GM12874 (cell line): Measurements from ENCODE around the gene CLMN.

Experiments
- CTCF ChIP-seq: IDR thresholded peaks from 2 replicates; pipeline ENCODE4 v1.5.1; 2011; ENCODE audit warnings: low read depth, mild to moderate bottlenecking, control low read depth, low read length, moderate library complexity; ENCODE audit not compliant: insufficient read depth

CLMN gene

GRCh38 chr14:95268350-95268749 is 51.4 kb downstream of the CLMN start:
- TF ChIP-seq CTCF = no peak

- TF ChIP-seq CTCF = no peak
Observed at GRCh38 chr14:95267306-95267705, 52.4 kb downstream of the CLMN start.

- no peak for TF ChIP-seq CTCF
Observed at GRCh38 chr14:95265106-95266094, 54.3 kb downstream of the CLMN start.

- TF ChIP-seq CTCF = no peak
Observed at GRCh38 chr14:95264271-95264973, 55.3 kb downstream of the CLMN start.

- TF ChIP-seq CTCF = no peak
Observed at GRCh38 chr14:95263527-95264231, 56.0 kb downstream of the CLMN start.

- no peak for TF ChIP-seq CTCF
Observed at GRCh38 chr14:95262511-95262891, 57.2 kb downstream of the CLMN start.
